Central memory CD4-positive, alpha-beta T cell (primary cell): ENCODE data around the gene RCE1.

ENCODE experiments used
- DNase-seq: peaks from one replicate; pipeline ENCODE4 v3.0.0; 2022

RCE1 gene

DNA sequence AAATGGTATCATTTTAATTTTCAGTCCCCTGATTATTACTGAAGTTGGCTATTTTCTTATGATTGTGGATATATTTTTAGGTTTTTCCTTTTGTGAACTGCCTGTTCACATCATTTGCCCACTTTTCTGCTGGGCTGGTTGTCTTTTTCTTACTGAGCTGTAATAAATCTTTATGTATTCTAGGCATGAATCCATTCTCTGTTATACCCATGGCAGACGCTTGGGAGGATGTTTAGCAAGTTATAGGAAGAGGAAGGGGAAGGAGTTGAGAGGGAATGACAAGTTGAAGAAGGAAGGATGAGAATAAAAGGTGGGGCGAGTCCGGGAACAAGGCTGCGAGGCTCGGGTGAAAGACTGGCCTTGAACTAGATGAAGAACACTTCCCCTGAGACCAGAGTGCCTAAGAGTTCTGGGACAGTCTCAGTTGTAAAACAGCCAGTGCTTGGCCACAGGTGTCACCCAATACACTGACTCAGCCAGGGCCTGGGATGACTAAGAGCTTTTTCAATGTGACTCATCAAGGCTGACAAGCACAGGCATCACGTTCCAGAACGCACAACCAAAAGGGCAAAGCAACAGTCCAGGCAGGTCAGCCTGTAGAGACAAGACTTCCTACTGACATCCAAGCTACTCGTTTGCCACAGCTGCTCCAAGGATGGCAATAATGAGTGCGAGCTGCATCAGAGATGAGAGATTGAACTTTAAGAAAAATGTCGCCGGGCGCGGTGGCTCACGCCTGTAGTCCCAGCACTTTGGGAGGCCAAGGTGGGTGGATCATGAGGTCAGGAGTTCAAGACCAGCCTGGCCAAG, 48.8 kb downstream of the RCE1 start:
- no peak for DNase-seq

DNA sequence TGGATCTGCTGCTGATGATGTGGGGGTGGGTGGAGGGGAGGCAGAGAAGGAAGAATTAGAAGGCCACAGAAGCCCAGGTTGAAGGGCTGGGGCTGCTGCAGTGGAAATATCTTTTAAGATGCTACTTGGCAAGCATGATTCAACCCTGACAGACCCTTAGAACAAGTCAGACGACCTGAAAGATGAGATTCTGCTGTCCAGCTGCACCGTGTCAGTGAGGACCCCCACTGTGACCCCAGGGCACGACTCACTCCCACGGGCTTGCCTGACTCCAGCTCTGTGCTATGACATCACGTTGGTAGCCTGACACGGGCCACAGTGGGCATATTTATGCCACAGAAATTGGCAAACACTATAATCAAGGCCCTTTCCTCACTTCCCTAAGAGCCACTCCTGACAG, 49.7 kb downstream of the RCE1 start:
- no peak for DNase-seq

DNA sequence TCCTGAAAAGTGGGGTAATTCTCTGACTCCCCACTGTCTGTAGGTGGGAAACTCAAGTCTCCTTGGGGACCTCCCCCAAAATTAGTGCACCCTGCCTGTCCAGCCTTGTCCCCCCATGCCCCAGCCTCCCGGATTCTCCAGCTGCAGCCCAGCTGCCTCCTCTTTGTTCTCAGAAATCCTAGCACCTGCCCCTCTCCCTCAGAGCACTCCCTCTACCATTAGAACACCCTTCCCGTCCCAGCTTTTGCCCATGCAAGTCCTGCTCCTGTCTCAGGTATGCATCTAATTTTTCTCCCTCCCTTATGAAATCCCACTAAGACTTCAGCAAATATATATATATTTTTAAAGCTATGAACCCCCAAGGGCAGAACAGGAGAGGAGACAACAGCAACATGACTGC, 50.9 kb downstream of the RCE1 start:
- DNase-seq, result no peak
